Fibroblast of villous mesenchyme (primary cell): ENCODE results near the gene STX1B. TPM values are rescaled to one million over a fixed set of nuclear protein-coding genes. Genes with fewer than 3 reads are reported as not detected.

Experiments
- small RNA-seq: library from RNA; depleted of rRNA; stranded (forward); fragments of <200 nt; gene quantifications from one replicate; pipeline ENCODE3, GENCODE V24; 2012
- total RNA-seq: library from RNA; depleted of rRNA; stranded (reverse); fragments of >200 nt; gene quantifications from 2 replicates; pipeline ENCODE4 v1.2.3, GENCODE V29; 2012

The STX1B gene
- total RNA-seq, 1 donor, result 2.2 TPM

Small RNAs within 50 kb of the gene (small RNA-seq; reads per million reads assigned to genes)
- not detected for gene AC135048.1

Other genes starting within 250 kb of the STX1B start
- 1.3 and 3.2 TPM in 2 replicates for gene CFAP119, start 248.6 kb downstream of the STX1B start, total RNA-seq
- gene RNF40, start 248.3 kb downstream of the STX1B start, total RNA-seq, result 68.9 and 88.9 TPM in 2 replicates
- gene ZNF629, start 223.4 kb downstream of the STX1B start, total RNA-seq, result 19.4 and 21.6 TPM in 2 replicates
- 35.0 and 51.2 TPM in 2 replicates for gene BCL7C, start 116.6 kb downstream of the STX1B start, total RNA-seq
- 3.2 and 3.5 TPM in 2 replicates for gene CTF1, start 114.0 kb downstream of the STX1B start, total RNA-seq
- gene FBXL19, start 87.1 kb downstream of the STX1B start, total RNA-seq, result 26.8 and 29.3 TPM in 2 replicates
- 43.6 and 45.7 TPM in 2 replicates for gene ORAI3, start 61.6 kb downstream of the STX1B start, total RNA-seq
- 3.5 and 8.1 TPM in 2 replicates for gene SETD1A, start 52.9 kb downstream of the STX1B start, total RNA-seq
- 24.8 and 26.8 TPM in 2 replicates for gene HSD3B7, start 25.4 kb downstream of the STX1B start, total RNA-seq
- gene STX4, start 22.9 kb upstream of the STX1B start, total RNA-seq, result 15.5 and 24.2 TPM in 2 replicates
- gene ZNF668, start 63.6 kb upstream of the STX1B start, total RNA-seq, result 16.0 and 27.1 TPM in 2 replicates
- gene ZNF646, start 63.8 kb upstream of the STX1B start, total RNA-seq, result 13.4 and 15.8 TPM in 2 replicates
- gene PRSS53, start 78.3 kb upstream of the STX1B start, total RNA-seq, result 1.7 and 1.9 TPM in 2 replicates
- gene VKORC1, start 84.2 kb upstream of the STX1B start, total RNA-seq, result 68.2 and 76.0 TPM in 2 replicates
- 28.1 and 34.1 TPM in 2 replicates for gene BCKDK, start 97.7 kb upstream of the STX1B start, total RNA-seq
- gene KAT8, start 107.0 kb upstream of the STX1B start, total RNA-seq, result 23.8 and 24.6 TPM in 2 replicates
- gene PRSS8, start 125.1 kb upstream of the STX1B start, total RNA-seq, result under 0.01 TPM in 1 of 2 replicates, not detected in the other
- gene PRSS36, start 139.4 kb upstream of the STX1B start, total RNA-seq, result under 0.01 and 0.32 TPM in 2 replicates
- 47.4 and 54.4 TPM in 2 replicates for gene FUS, start 169.5 kb upstream of the STX1B start, total RNA-seq
- 85.9 and 176 TPM in 2 replicates for gene PYCARD, start 192.1 kb upstream of the STX1B start, total RNA-seq
- gene TRIM72, start 203.5 kb upstream of the STX1B start, total RNA-seq, result not detected in 2 replicates
- not detected in 2 replicates for gene PYDC1, start 206.5 kb upstream of the STX1B start, total RNA-seq
- not detected in 2 replicates for gene ITGAM, start 249.3 kb upstream of the STX1B start, total RNA-seq